ENCODE data around the gene SLC18B1.

The SLC18B1 gene

GRCh38 chr6:132797951-132798868, at the start of gene SLC18B1:
Gene SLC18B1 (minus strand): TSS chr6:132798637. CDS start chr6:132798456, 181 bp downstream.
- peak; percentile 76 for DNase-seq (ENCODE audit: low read depth, low spot score)

GRCh38 chr6:132843316-132844035, 45.0 kb upstream of the SLC18B1 start:
- DNase-seq (ENCODE audit: low read depth, low spot score), result no peak

- DNase-seq (ENCODE audit: low read depth, low spot score), result no peak
Measured at GRCh38 chr6:132841966-132842365, 43.5 kb upstream of the SLC18B1 start.

GRCh38 chr6:132832891-132833290, 34.5 kb upstream of the SLC18B1 start:
- no peak for DNase-seq (ENCODE audit: low read depth, low spot score)

- peak; percentile 61 for DNase-seq (ENCODE audit: low read depth, low spot score)
Measured at GRCh38 chr6:132830334-132830751, 31.9 kb upstream of the SLC18B1 start.

- DNase-seq (ENCODE audit: low read depth, low spot score), result no peak
Measured at GRCh38 chr6:132820629-132821381, 22.4 kb upstream of the SLC18B1 start.

GRCh38 chr6:132819405-132820161, 21.1 kb upstream of the SLC18B1 start:
- no peak for DNase-seq (ENCODE audit: low read depth, low spot score)

GRCh38 chr6:132818404-132819359, 20.2 kb upstream of the SLC18B1 start:
- no peak for DNase-seq (ENCODE audit: low read depth, low spot score)

- DNase-seq (ENCODE audit: low read depth, low spot score), result no peak
Measured at GRCh38 chr6:132817554-132818403, 19.3 kb upstream of the SLC18B1 start.

GRCh38 chr6:132816660-132817059, 18.2 kb upstream of the SLC18B1 start:
- no peak for DNase-seq (ENCODE audit: low read depth, low spot score)

GRCh38 chr6:132814716-132815570, 16.5 kb upstream of the SLC18B1 start:
- no peak for DNase-seq (ENCODE audit: low read depth, low spot score)

- peak; percentile 62 for DNase-seq (ENCODE audit: low read depth, low spot score)
Measured at GRCh38 chr6:132813173-132813856, 14.9 kb upstream of the SLC18B1 start.

- DNase-seq (ENCODE audit: low read depth, low spot score), result no peak
Measured at GRCh38 chr6:132812756-132813172, 14.3 kb upstream of the SLC18B1 start.

GRCh38 chr6:132812255-132812732, 13.9 kb upstream of the SLC18B1 start:
- DNase-seq (ENCODE audit: low read depth, low spot score), result peak; percentile 56

GRCh38 chr6:132811276-132811675, 12.8 kb upstream of the SLC18B1 start:
- peak; percentile 48 for DNase-seq (ENCODE audit: low read depth, low spot score)

- no peak for DNase-seq (ENCODE audit: low read depth, low spot score)
Measured at GRCh38 chr6:132805548-132805947, 7.1 kb upstream of the SLC18B1 start.

- no peak for DNase-seq (ENCODE audit: low read depth, low spot score)
Measured at GRCh38 chr6:132804251-132804650, 5.8 kb upstream of the SLC18B1 start.

Measured in astrocyte of the hippocampus (primary cell).